HCT116 (cell line): ENCODE measurements around the gene KLF3. TPM values are rescaled to one million over a fixed set of nuclear protein-coding genes. Genes with fewer than 3 reads are reported as not detected.

ENCODE experiments used
- ATAC-seq: fragments of 200-7000 bp; cut with Tn5 transposase; 2 replicates; pipeline ENCODE4 v1.9.1; 2020; ENCODE audit warnings: mild to moderate bottlenecking, moderate library complexity
- BruUV-seq: library from RNA; stranded (reverse); fragments of 400-500 nt; replicated peaks from 2 replicates; lab custom pipeline; 2021; lab: Mats Ljungman, UMichigan
- CTCF ChIA-PET: fragments of 300-600 bp; sonication (Branson Sonifier 250); formaldehyde crosslinking; loops from one replicate; lab custom pipeline; 2021; ENCODE audit warnings: antibody characterized with exemption; lab: Charles Lee
- POLR2A ChIA-PET: fragments of 300-600, 350-600 bp; sonication (Branson Sonifier 250); formaldehyde crosslinking; loops from one replicate; lab custom pipeline; 2021; ENCODE audit warnings: antibody characterized with exemption; lab: Charles Lee
- RAD21 ChIA-PET, 2 experiments: fragments of 300-600 bp; sonication (Branson Sonifier 250); formaldehyde crosslinking; loops; one replicate each; lab custom pipeline; 2023; ENCODE audit warnings: low total read pairs in 2 of 2; ENCODE audit not compliant: uncharacterized antibody in 2 of 2, unreplicated experiment in 2 of 2, low non-redundant PET in 1 of 2; lab: Charles Lee
- DNase-seq: peaks from one replicate; pipeline ENCODE4 v3.0.0-alpha.2; 2010; ENCODE audit warnings: low read depth, low spot score
- H2AFZ ChIP-seq: fragments of 200-600 bp; shearing (Covaris generic), sonication (generic); 2 replicates; pipeline ENCODE4 v1.6.1; 2017; ENCODE audit warnings: low read depth, mixed run types, mixed read lengths, antibody characterized with exemption, low read length; ENCODE audit not compliant: poor library complexity, severe bottlenecking
- H3K27ac ChIP-seq: 2 replicates; pipeline ENCODE4 v1.5.1; 2012; ENCODE audit warnings: low read depth, low read length
- H3K27me3 ChIP-seq: fragments of 200-600 bp; sonication (generic); 2 replicates; pipeline ENCODE4 v1.6.1; 2016; ENCODE audit warnings: mixed run types, low read length, mixed read lengths; ENCODE audit not compliant: insufficient read depth
- H3K36me3 ChIP-seq, 2 experiments: fragments of 200-500 bp in 1 of 2; fragments of 200-600 bp in 1 of 2; sonication (Bioruptor generic) in 1 of 2; sonication (generic) in 1 of 2; 2 replicates each; pipeline versions ENCODE4 v1.5.1 to v1.6.1; 2014 to 2016; ENCODE audit warnings: low read length in 2 of 2, inconsistent platforms in 1 of 2, mixed read lengths in 1 of 2, mixed run types in 1 of 2; ENCODE audit not compliant: insufficient read depth in 2 of 2, control insufficient read depth in 1 of 2
- H3K4me1 ChIP-seq, 2 experiments: fragments of 200-600 bp in 1 of 2; sonication (generic) in 1 of 2; 2 replicates each; pipeline versions ENCODE4 v1.5.1 to v1.6.1; 2012 to 2017; ENCODE audit warnings: low read length in 2 of 2, inconsistent platforms in 1 of 2, mild to moderate bottlenecking in 1 of 2, mixed read lengths in 1 of 2, mixed run types in 1 of 2, moderate library complexity in 1 of 2; ENCODE audit not compliant: insufficient read depth in 2 of 2, control insufficient read depth in 1 of 2
- H3K4me2 ChIP-seq: fragments of 200-600 bp; sonication (generic); 2 replicates; pipeline ENCODE4 v1.6.1; 2017; ENCODE audit warnings: mixed run types, low read length, mixed read lengths
- H3K4me3 ChIP-seq, 2 experiments: fragments of 200-600 bp in 1 of 2; sonication (generic) in 1 of 2; replicated peaks in 1 of 2; 2 replicates each; pipeline ENCODE4 v1.5.1; 2011 to 2016; ENCODE audit warnings: low read length in 2 of 2, control low read depth in 1 of 2, low read depth in 1 of 2, mild to moderate bottlenecking in 1 of 2, mixed read lengths in 1 of 2, mixed run types in 1 of 2
- H3K79me2 ChIP-seq: fragments of 200-600 bp; sonication (generic); 2 replicates; pipeline ENCODE4 v1.6.1; 2017; ENCODE audit warnings: mild to moderate bottlenecking, mixed run types, low read length, moderate library complexity, mixed read lengths; ENCODE audit not compliant: insufficient read depth
- H3K9ac ChIP-seq: fragments of 200-600 bp; sonication (generic); 2 replicates; pipeline ENCODE4 v1.6.1; 2016; ENCODE audit warnings: low read length, mixed read lengths
- H3K9me2 ChIP-seq: fragments of 200-600 bp; sonication (generic), shearing (Covaris generic); 2 replicates; pipeline ENCODE4 v1.6.1; 2017; ENCODE audit warnings: mixed run types, mild to moderate bottlenecking, moderate library complexity; ENCODE audit not compliant: insufficient read depth
- H3K9me3 ChIP-seq, 2 experiments: fragments of 200-500 bp in 1 of 2; fragments of 200-600 bp in 1 of 2; sonication (Bioruptor generic) in 1 of 2; sonication (generic) in 1 of 2; 2 replicates each; pipeline ENCODE4 v1.6.1; 2014 to 2017; ENCODE audit warnings: low read length in 2 of 2, mixed read lengths in 2 of 2, inconsistent platforms in 1 of 2, low read depth in 1 of 2, mild to moderate bottlenecking in 1 of 2, mixed run types in 1 of 2, moderate library complexity in 1 of 2; ENCODE audit not compliant: control insufficient read depth in 1 of 2, insufficient read depth in 1 of 2
- H4K20me1 ChIP-seq: fragments of 200-600 bp; sonication (generic), shearing (Covaris generic); 2 replicates; pipeline ENCODE4 v1.6.1; 2017; ENCODE audit warnings: mixed run types, mild to moderate bottlenecking, moderate library complexity; ENCODE audit not compliant: insufficient read depth
- ATF3 ChIP-seq: IDR thresholded peaks from 2 replicates; pipeline ENCODE4 v1.6.1; 2012
- CTCF ChIP-seq, 3 experiments: fragments of 200-600 bp in 1 of 3; sonication (generic) in 1 of 3; IDR thresholded peaks in 2 of 3; conservative IDR thresholded peaks in 1 of 3; 2 replicates each; pipeline ENCODE4 v1.5.1; 2012 to 2017; ENCODE audit warnings: low read depth in 2 of 3, low read length in 2 of 3, antibody characterized with exemption in 1 of 3, borderline replicate concordance in 1 of 3, control low read depth in 1 of 3, mild to moderate bottlenecking in 1 of 3, mixed read lengths in 1 of 3, mixed run types in 1 of 3, moderate library complexity in 1 of 3; ENCODE audit not compliant: insufficient read depth in 1 of 3
- ELF1 ChIP-seq: IDR thresholded peaks from 2 replicates; pipeline ENCODE4 v1.6.1; 2012; ENCODE audit warnings: low read depth, borderline replicate concordance
- EZH2 ChIP-seq: fragments of 200-600 bp; sonication (generic); IDR thresholded peaks from 2 replicates; pipeline ENCODE4 v1.6.1; 2017; ENCODE audit warnings: antibody characterized with exemption, mixed run types
- EZH2phosphoT487 ChIP-seq: fragments of 200-600 bp; IDR thresholded peaks from 2 replicates; pipeline ENCODE4 v1.6.1; 2018; ENCODE audit warnings: antibody characterized with exemption, borderline replicate concordance
- MAX ChIP-seq: IDR thresholded peaks from 2 replicates; pipeline ENCODE4 v1.6.1; 2012
- POLR2A ChIP-seq: IDR thresholded peaks from 2 replicates; pipeline ENCODE4 v1.7.0; 2011; ENCODE audit warnings: borderline replicate concordance; ENCODE audit not compliant: insufficient read depth, insufficient read length; ENCODE audit errors: extremely low read depth
- REST ChIP-seq: IDR thresholded peaks from 2 replicates; pipeline ENCODE4 v1.6.1; 2012; ENCODE audit warnings: low read depth
- SIN3A ChIP-seq: IDR thresholded peaks from 2 replicates; pipeline ENCODE4 v1.6.1; 2012; ENCODE audit warnings: low read depth
- SRF ChIP-seq: IDR thresholded peaks from 2 replicates; pipeline ENCODE4 v1.6.1; 2012; ENCODE audit warnings: low read depth
- TCF7L2 ChIP-seq: IDR thresholded peaks from 2 replicates; pipeline ENCODE4 v1.7.0; 2011; ENCODE audit warnings: borderline replicate concordance, inconsistent platforms; ENCODE audit not compliant: insufficient read depth, insufficient read length; ENCODE audit errors: extremely low read depth
- ZNF274 ChIP-seq: fragments of 200-500 bp; sonication (Bioruptor generic); IDR thresholded peaks from 2 replicates; pipeline ENCODE4 v1.6.1; 2014; ENCODE audit warnings: mild to moderate bottlenecking, low read depth, low read length, inconsistent platforms
- intact Hi-C: fragments of 100-400 bp; cut with micrococcal nuclease; formaldehyde crosslinking; loops from 2 replicates; pipeline ENCODE4 v1.10.0; 2022
- total RNA-seq: library from RNA; stranded (reverse); gene quantifications from one replicate; pipeline ENCODE4 v1.2.1, GENCODE V29; 2021; ENCODE audit not compliant: unreplicated experiment

KLF3 gene
- total RNA-seq, 1 experiment from 2014 or later = 44.2 TPM

GRCh38 chr4:38710053-38710452 is 46.1 kb downstream of the KLF3 start:
- TF ChIP-seq EZH2 (no peak), EZH2phosphoT487 (no peak), POLR2A (no peak), ELF1 (no peak), SRF (no peak), MAX (no peak), SIN3A (no peak), CTCF (IDR thresholded peaks at IDR 0.05 in 2 of 3, conservative IDR thresholded peaks at IDR 0.05 in 1 of 3; ENCODE audit: borderline replicate concordance in 1 of 3, insufficient read depth in 1 of 3, low read depth in 2 of 3, low read length in 2 of 3) (no peak), REST (no peak), ATF3 (no peak), TCF7L2 (no peak), ZNF274 (no peak)
- TF ChIP-seq, all 23 proteins: peak for 0
- Histone ChIP-seq H3K9me2 (0 out of 2 replicates have a peak, but pooled peaks cover 3% of the 10 kb centered on the region), H3K4me2 (no peak overlapping the region), H3K36me3 (no peaks in the 10 kb centered on the region), H2AFZ (no peak overlapping the region), H3K79me2 (no peaks in the 10 kb centered on the region), H3K4me1 (no peaks in the 10 kb centered on the region), H3K27ac (no peak overlapping the region), H3K4me3 (no peak overlapping the region), H4K20me1 (no peaks in the 10 kb centered on the region), H3K9me3 (no peaks in the 10 kb centered on the region), H3K27me3 (no peaks in the 10 kb centered on the region), H3K9ac (no peak overlapping the region)
- DNase-seq (no peak), ATAC-seq (no peak)
- BruUV-seq = no TSS peak
- CTCF ChIA-PET = no interaction called here
- POLR2A ChIA-PET = no interaction called here
- RAD21 ChIA-PET = no interaction called here
- intact Hi-C loops = no loop called here
